Embryonic facial prominence (tissue), 1 donor: ENCODE data around the gene FKBP5.
"Not testable (repeated sequence)": the region's sequence is repeated elsewhere in the genome, so short reads cannot be mapped to it uniquely, and the experiment has no call there.

ENCODE experiments used
- DNase-seq: peaks from one replicate; pipeline ENCODE4 v3.0.0-alpha.2; 2016; ENCODE audit errors: extremely low spot score

FKBP5 gene

GRCh38 chr6:35587167-35587566 is 101.5 kb downstream of the FKBP5 start:
- DNase-seq: no peak

GRCh38 chr6:35586542-35586941 is 102.2 kb downstream of the FKBP5 start:
- no peak for DNase-seq

DNA sequence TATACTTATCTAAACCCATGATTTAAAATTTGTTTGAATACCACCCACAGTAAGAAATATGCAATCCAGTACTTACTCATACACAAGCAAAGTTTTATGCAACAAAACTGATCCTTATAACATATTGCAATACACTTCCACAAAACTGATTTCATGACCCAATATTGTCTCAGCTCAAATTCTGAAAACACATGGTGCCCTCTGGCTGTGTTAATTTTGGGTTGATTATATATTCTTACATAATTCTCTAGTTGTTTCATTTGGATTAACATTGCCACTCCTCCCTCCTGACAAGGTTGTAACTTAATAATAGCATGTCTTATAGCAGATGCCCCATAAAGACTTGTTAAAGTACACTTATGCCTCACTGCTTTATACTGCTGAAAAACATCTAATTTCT is 103.1 kb downstream of the FKBP5 start:
- no peak for DNase-seq

DNA sequence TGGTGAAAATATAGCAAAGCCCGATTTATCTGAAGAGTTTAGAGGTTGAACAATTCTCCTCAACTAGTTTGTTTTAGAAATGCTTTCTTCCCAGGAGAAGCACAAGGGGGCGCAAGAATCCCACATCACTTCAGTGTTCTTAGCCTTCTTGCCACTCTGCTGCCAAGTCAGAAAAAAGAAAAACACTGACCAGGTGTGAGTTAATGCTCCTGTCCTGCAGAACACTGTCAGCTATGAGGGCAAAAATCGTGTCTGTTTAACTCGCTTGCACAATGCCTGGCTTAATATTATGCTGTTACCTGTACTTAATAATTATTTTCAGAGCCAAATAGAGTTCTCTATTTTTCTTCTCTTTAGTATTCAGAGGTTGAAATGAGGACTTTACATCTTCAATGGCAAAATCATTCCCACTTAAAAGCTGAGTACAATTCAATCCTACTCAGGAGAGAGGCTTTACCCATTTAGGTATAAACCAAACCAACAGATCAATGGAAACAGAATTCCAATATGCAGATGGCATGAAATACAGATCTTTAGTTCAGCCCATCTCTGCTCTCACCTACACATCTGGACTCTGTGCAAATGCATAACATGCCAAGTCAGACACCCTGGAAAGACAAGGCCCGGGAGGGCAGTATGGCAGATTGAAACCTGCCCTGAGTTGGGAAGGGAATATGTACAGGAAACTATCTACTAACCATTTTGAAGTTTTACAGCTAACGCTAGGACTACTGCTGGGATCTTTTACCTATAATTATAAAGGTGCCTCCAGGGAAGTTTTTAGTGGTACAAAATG is 104.6 kb downstream of the FKBP5 start:
- DNase-seq: peak; percentile 27

DNA sequence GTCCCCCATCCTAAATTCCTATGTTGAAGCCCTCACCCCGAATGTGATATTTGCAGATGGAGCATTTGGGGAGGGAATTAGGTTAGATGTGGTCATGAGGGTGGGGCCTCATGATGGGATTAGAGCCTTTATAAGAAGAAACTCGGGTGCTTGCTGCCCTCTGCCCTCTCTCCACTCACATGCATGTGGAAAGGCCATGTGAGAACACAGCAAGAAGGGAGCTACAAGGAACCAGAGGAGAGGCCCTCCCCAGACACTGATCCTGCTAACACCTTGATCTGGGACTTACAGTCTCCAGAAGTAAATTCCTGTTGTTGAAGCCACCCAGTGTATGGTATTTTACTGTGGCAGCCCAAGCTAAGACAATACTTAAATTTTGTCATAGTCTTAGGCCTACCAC is 106.4 kb downstream of the FKBP5 start:
- no peak for DNase-seq

- no peak for DNase-seq
Observed at GRCh38 chr6:35581633-35582032, 107.1 kb downstream of the FKBP5 start.

DNA sequence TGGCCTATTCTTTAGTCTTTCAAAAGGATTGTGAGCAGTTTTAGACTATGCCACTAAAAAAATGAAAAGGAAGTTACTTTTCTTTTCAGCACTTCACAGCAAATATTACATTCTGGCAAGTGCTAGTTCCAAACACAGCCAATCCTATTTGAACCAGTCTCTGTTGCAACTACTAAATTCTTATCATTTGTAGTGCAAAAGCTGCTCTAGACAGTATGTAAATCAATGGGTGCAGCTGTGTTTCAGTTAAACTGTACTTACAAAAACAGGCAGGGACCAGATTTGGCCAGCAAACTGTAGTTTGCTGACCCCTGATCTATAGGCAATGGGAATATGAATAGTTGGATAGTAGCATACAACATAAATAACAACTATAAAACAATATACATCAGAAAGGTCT is 107.9 kb downstream of the FKBP5 start:
- DNase-seq: no peak

DNA sequence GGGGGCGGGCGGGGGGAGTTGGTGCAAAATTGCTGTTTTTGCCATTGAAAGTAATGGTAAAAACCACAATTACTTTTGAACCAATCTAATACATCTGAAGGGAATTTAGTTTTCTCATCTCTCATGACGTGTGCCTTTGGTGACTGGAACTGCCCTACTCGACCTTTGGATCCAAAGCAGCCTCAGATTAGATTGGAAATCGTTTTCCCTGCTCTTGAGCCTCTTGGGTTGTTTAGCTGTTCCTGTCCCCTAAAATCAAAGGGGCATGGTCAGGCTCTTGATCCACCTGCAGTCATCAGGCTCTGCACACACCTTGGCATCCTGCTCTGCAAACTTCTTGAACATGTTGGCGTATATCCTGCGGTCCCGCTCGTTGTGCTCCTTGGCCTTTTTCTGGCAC is 112.0 kb downstream of the FKBP5 start:
- DNase-seq: no peak

DNA sequence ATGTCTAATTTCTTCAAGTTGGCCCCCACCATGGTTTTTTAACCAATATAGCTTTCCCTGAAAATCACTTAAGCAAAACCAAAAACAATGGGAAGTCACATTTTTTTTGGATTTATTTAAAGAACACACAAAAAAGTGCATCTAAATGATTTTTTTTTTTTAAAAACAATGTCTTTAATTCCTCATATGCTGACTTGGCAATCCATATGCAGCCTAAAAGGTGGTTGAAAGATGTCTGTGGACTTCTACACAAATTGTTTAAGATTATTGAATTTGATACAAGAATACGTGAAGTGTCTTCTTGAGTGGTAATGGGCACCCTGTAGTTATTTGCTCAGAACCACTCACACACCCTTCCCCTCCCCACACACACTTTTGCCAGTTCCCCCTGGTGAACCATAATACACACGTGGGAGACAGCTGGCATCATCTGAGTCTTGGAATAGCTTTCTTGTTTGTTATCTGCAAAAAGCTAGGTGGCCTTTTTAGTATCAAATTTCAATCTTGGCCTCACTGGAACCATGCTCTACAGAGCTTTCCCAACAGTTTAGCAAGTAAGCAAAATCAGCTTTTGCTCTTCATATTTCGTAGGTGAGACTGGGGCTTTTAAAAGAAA is 115.1 kb downstream of the FKBP5 start:
- no peak for DNase-seq

- DNase-seq: not testable (repeated sequence)
Observed at GRCh38 chr6:35570885-35571330, 117.8 kb downstream of the FKBP5 start.

DNA sequence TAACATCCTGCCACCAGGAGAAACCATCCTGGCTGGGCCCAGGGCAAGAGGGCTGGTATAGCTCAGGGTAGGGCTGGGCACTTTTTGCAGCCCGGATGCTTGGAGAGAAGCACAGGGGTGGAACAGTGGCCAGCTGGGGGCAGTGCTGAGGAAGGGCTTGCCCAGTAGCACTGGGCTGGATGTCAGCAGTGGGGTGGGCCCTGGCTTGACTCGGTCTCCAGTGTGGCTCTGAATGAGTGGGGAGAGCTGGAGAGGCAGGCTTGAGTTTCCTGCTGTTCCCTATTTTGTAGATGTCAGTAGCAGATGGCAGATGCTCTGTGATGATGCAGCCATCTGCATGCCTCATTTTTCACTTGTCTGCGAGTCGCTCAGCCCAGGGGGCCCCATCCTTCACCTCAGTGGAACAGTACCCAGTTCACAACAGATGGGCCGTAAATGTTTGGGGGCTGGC is 119.7 kb downstream of the FKBP5 start:
- no peak for DNase-seq

- no peak for DNase-seq
Observed at GRCh38 chr6:35566794-35567193, 121.9 kb downstream of the FKBP5 start.

- DNase-seq: no peak
Observed at GRCh38 chr6:35564733-35565132, 124.0 kb downstream of the FKBP5 start.

GRCh38 chr6:35562060-35562459 is 126.7 kb downstream of the FKBP5 start:
- no peak for DNase-seq

GRCh38 chr6:35561113-35561512 is 127.6 kb downstream of the FKBP5 start:
- DNase-seq: no peak

- no peak for DNase-seq
Observed at GRCh38 chr6:35558571-35558970, 130.1 kb downstream of the FKBP5 start.

DNA sequence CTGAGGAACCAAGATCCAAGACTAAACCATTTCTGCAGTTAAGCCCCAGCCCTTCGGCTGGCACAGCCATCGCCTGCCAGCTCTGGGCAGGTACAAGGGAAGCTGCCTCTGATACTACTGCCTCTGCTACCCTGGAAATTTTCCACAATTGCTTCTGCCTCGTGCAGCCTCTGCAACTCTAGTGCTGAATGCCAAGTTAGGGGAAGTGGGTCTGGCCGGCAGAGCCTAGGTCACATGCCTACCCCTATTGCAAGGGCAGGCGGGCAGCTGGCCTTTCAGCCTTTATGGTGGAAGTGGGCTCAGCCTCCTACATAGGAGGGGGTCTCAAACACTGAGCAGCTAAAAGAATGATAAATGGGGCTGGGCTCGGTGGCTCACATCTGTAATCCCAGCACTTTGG is 131.5 kb downstream of the FKBP5 start:
- no peak for DNase-seq

GRCh38 chr6:35554811-35555210 is 133.9 kb downstream of the FKBP5 start:
- DNase-seq: no peak

GRCh38 chr6:35553315-35553714 is 135.4 kb downstream of the FKBP5 start:
- DNase-seq: no peak

DNA sequence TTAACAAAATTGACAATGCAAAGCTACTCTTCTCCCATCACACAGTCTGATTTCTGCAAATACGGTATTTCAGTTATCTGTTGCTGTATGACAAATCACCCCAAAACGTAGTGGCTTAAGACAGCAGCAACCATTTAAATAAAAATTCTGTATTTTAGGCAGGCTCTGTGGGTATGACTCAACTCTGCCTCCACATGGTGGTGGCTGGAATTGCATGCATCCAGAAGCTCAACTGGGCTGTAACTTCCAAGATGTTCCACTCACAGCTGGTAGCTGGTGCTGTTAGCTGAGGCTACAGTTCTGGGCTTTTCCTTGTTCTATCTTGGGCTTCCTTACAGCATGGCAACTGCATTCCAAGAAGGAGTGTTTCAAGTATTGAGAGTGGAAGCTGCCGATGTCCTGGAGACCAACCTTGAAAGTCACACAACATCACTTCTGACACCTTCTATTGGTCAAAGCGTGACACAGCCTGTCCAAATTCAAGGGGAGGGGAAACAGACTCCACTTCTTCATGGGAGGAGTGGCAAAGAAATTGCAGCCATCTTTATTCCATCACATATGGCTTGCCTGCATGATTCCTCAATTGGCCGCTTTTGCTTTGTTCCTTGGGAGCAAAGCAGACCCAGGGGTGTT is 136.3 kb downstream of the FKBP5 start:
- DNase-seq: no peak

DNA sequence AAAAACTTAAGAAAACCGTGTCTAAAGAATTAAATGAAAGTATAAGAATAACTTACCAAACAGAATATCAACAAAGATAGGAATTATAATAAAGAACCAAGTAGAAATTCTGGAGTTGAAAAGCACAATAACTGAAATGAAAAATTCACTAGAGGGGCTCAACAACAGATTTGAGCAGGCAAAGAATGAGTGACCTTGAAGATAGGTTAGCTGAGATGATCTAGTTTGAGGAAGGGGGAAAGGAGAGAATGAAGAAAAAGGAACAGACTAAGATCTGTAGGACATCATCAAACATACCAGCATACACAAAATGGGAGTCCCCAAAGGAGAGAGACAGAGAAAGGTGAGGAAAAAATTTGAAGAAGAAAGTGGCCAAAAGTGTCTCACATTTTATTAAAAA is 138.3 kb downstream of the FKBP5 start:
- DNase-seq: no peak

- no peak for DNase-seq
Observed at GRCh38 chr6:35547676-35548075, 141.0 kb downstream of the FKBP5 start.
